B cell (primary cell): ENCODE measurements around the gene CD151. TPM values are rescaled to one million over a fixed set of nuclear protein-coding genes. Genes with fewer than 3 reads are reported as not detected.

ENCODE experiments used
- ATAC-seq: fragments of 200-7000 bp; cut with Tn5 transposase; one replicate; pipeline ENCODE4 v1.10.0; 2021; ENCODE audit warnings: low read depth, mild to moderate bottlenecking, moderate number of reproducible peaks, moderate library complexity
- CTCF ChIA-PET: fragments of 350-600 bp; sonication (Branson Sonifier 250); formaldehyde crosslinking; loops from one replicate; lab custom pipeline; 2021; ENCODE audit warnings: antibody characterized with exemption, inconsistent platforms; lab: Charles Lee
- POLR2A ChIA-PET: fragments of 350-600 bp; sonication (Branson Sonifier 250); formaldehyde crosslinking; loops from one replicate; lab custom pipeline; 2021; ENCODE audit warnings: antibody characterized with exemption; lab: Charles Lee
- DNase-seq: peaks from one replicate; pipeline ENCODE4 v3.0.0; 2013
- H2AFZ ChIP-seq: 2 replicates; pipeline ENCODE4 v1.6.1; 2012; ENCODE audit warnings: mild to moderate bottlenecking, low read depth, low read length; ENCODE audit not compliant: insufficient read depth, poor library complexity, severe bottlenecking
- H3K27ac ChIP-seq, 2 donors: 1 replicate in 1 of 2; 2 replicates in 1 of 2; pipeline ENCODE4 v1.5.1; 2012 to 2013; ENCODE audit warnings: low read length in 2 of 2, mild to moderate bottlenecking in 2 of 2, moderate library complexity in 1 of 2
- H3K27me3 ChIP-seq, 4 experiments: fragments of 200-600 bp in 1 of 4; sonication (generic) in 1 of 4; replicated peaks in 1 of 4; 1 replicate in 2 of 4; 2 replicates in 2 of 4; pipeline versions ENCODE4 v1.6.1 to v1.7.0; 2013 to 2016; ENCODE audit warnings: low read length in 3 of 4, mild to moderate bottlenecking in 2 of 4, mixed read lengths in 1 of 4, moderate library complexity in 1 of 4; ENCODE audit not compliant: insufficient read depth in 4 of 4, control insufficient read depth in 3 of 4; ENCODE audit errors: control extremely low read depth in 1 of 4
- H3K36me3 ChIP-seq, 2 experiments: replicated peaks in 1 of 2; 1 replicate in 1 of 2; 2 replicates in 1 of 2; pipeline versions ENCODE4 v1.6.1 to v1.7.1; 2013; ENCODE audit warnings: low read length in 1 of 2; ENCODE audit not compliant: insufficient read depth in 2 of 2, control insufficient read depth in 1 of 2; ENCODE audit errors: control extremely low read depth in 1 of 2, extremely low read depth in 1 of 2
- H3K4me1 ChIP-seq, 2 donors: fragments of 200-600 bp in 1 of 2; sonication (generic) in 1 of 2; 1 replicate in 1 of 2; 2 replicates in 1 of 2; pipeline versions ENCODE4 v1.5.1 to v1.6.1; 2013 to 2017; ENCODE audit warnings: low read length in 2 of 2; ENCODE audit not compliant: control insufficient read depth in 2 of 2, insufficient read depth in 2 of 2
- H3K4me2 ChIP-seq: replicated peaks from 2 replicates; pipeline ENCODE3; 2012; ENCODE audit warnings: mild to moderate bottlenecking, low read depth, low read length; ENCODE audit not compliant: poor library complexity, severe bottlenecking
- H3K4me3 ChIP-seq, 5 experiments: fragments of 200-600 bp in 1 of 5; sonication (generic) in 1 of 5; 1 replicate in 3 of 5; 2 replicates in 2 of 5; pipeline versions ENCODE4 v1.5.1 to v1.7.0; 2011 to 2016; ENCODE audit warnings: low read length in 4 of 5, mild to moderate bottlenecking in 4 of 5, low read depth in 2 of 5, control low read depth in 1 of 5, moderate library complexity in 1 of 5; ENCODE audit not compliant: insufficient read depth in 1 of 5; ENCODE audit errors: control extremely low read depth in 1 of 5, extremely low read depth in 1 of 5
- H3K79me2 ChIP-seq: fragments of 200-600 bp; sonication (generic); one replicate; pipeline ENCODE4 v1.6.0; 2016; ENCODE audit warnings: low read length; ENCODE audit not compliant: control insufficient read depth, insufficient read depth
- H3K9ac ChIP-seq: fragments of 200-600 bp; sonication (generic); 2 replicates; pipeline ENCODE4 v1.6.1; 2017; ENCODE audit warnings: mild to moderate bottlenecking, low read length, moderate library complexity
- H3K9me3 ChIP-seq, 3 donors: one replicate each; pipeline versions ENCODE4 v1.6.1 to v1.7.1; 2013; ENCODE audit warnings: low read length in 2 of 3; ENCODE audit not compliant: control insufficient read depth in 2 of 3, insufficient read depth in 1 of 3; ENCODE audit errors: control extremely low read depth in 1 of 3
- H4K20me1 ChIP-seq: 2 replicates; pipeline ENCODE4 v1.6.0; 2012; ENCODE audit warnings: mild to moderate bottlenecking, low read length; ENCODE audit not compliant: insufficient read depth, control insufficient read depth, poor library complexity, severe bottlenecking
- H3K27ac Mint-ChIP-seq: one replicate; pipeline ENCODE4 v1.8.0; 2021; ENCODE audit warnings: mixed read lengths
- H3K27me3 Mint-ChIP-seq: one replicate; pipeline ENCODE4 v1.8.0; 2021; ENCODE audit warnings: mixed read lengths
- H3K4me1 Mint-ChIP-seq: one replicate; pipeline ENCODE4 v1.8.0; 2021; ENCODE audit warnings: mixed read lengths
- H3K4me3 Mint-ChIP-seq: one replicate; pipeline ENCODE4 v1.8.0; 2021; ENCODE audit warnings: mixed read lengths
- H3K9me3 Mint-ChIP-seq: one replicate; pipeline ENCODE4 v1.8.0; 2022; ENCODE audit warnings: mixed read lengths; ENCODE audit not compliant: insufficient read depth
- EZH2 ChIP-seq: IDR thresholded peaks from 2 replicates; pipeline ENCODE4 v1.6.1; 2012; ENCODE audit warnings: borderline replicate concordance, low read depth, mild to moderate bottlenecking, moderate library complexity, low read length; ENCODE audit not compliant: insufficient read depth, poor library complexity, severe bottlenecking
- WGBS: methylation state at CpG from one replicate; pipeline ENCODE4 v1.1.5; 2013; ENCODE audit warnings: missing lambda C conversion rate; ENCODE audit not compliant: insufficient coverage; 5-methylcytosine and 5-hydroxymethylcytosine counted together
- intact Hi-C: fragments of 100-400 bp; cut with micrococcal nuclease; formaldehyde crosslinking; loops from one replicate; pipeline ENCODE4 v1.10.0; 2022
- polyA plus RNA-seq: library from polyadenylated mRNA; depleted of rRNA; stranded (reverse); fragments of >200 nt; gene quantifications from 2 replicates; pipeline ENCODE4 v1.2.3, GENCODE V29; 2012
- total RNA-seq, 2 donors: library from RNA; stranded (reverse); fragments of 120-200 nt in 1 of 2; gene quantifications; 1 replicate in 1 of 2; 2 replicates in 1 of 2; pipeline versions ENCODE4 v1.2.3 to v1.2.4, GENCODE V29; 2013 to 2022
- TF ChIP-seq, protein P1 (sequence below): fragments of 200-600 bp; IDR thresholded peaks from one replicate; pipeline ENCODE4 v1.8.0; 2022; ENCODE audit warnings: antibody characterized with exemption, mild to moderate bottlenecking

The CD151 gene
- total and polyA plus RNA-seq, 2 donors (not counting 1 experiment from before 2014, with no cell fraction given) = 24.4 to 25.5 TPM

DNA sequence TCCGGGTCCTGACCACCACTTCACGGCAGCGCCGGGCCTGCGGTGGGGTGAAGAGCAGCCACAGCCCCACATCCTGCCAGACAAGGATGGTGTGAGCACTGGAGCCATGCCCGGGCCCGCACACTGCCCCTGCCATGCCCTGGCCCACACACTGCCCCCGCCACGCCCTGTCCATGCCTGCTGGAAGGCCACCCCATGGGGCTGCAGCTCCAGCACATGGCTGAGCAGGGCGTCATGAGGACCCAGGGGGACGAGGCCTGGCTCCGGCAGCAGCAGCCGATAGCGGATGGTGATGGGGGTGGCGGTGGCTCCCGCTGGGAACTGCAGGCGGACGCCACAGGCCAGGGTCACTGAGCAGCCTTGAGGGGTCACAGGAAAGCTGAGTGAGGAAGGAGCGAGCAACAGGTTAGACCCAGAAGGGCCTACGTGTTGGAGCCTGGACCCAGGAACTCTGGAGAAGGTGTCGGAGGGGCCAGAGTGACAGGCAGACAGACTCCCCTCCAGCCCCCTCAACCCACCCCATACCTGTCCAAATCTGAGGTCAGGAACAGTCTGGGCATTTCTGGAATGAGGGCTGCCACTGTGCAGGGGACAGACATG lies 30.6 kb upstream of the CD151 start:
- CTCF ChIA-PET = interaction anchor here (1.1 kb wide), 1 partner anchor 80 kb away, joined by 3 read pairs; no protein-coding TSS in a partner anchor
- POLR2A ChIA-PET = interaction anchor here (0.5 kb wide), 1 partner anchor 61 kb away, joined by 4 read pairs; no protein-coding TSS in a partner anchor

More for the DNA sequence above, 30.6 kb upstream of the CD151 start:
- 97% methylated on average over 21 of the region's 21 CpGs for WGBS
- H3K27ac Mint-ChIP-seq = no peak overlapping the region
- H3K4me3 ChIP-seq = no peak overlapping the region
- H3K79me2 ChIP-seq = peaks cover 59% of the 10 kb centered on the region
- H3K27ac ChIP-seq = no peak overlapping the region
- no peaks in the 10 kb centered on the region for H3K9me3 ChIP-seq
- DNase-seq = no peak
- H3K27me3 Mint-ChIP-seq = no peaks in the 10 kb centered on the region
- H2AFZ ChIP-seq = no peak overlapping the region
- no peak overlapping the region for H3K9ac ChIP-seq
- H4K20me1 ChIP-seq = peaks cover 46% of the 10 kb centered on the region
- H3K4me2 ChIP-seq = no peak overlapping the region
- peaks cover 12% of the 10 kb centered on the region for H3K4me1 Mint-ChIP-seq
- H3K9me3 Mint-ChIP-seq = no peaks in the 10 kb centered on the region
- H3K27me3 ChIP-seq = no peaks in the 10 kb centered on the region
- intact Hi-C loops = no loop called here
- ATAC-seq = no peak
- H3K4me1 ChIP-seq = peaks cover 10 to 33% of the 10 kb centered on the region in 2 donors
- TF ChIP-seq EZH2 = no peak
- TF ChIP-seq, protein P1, sequence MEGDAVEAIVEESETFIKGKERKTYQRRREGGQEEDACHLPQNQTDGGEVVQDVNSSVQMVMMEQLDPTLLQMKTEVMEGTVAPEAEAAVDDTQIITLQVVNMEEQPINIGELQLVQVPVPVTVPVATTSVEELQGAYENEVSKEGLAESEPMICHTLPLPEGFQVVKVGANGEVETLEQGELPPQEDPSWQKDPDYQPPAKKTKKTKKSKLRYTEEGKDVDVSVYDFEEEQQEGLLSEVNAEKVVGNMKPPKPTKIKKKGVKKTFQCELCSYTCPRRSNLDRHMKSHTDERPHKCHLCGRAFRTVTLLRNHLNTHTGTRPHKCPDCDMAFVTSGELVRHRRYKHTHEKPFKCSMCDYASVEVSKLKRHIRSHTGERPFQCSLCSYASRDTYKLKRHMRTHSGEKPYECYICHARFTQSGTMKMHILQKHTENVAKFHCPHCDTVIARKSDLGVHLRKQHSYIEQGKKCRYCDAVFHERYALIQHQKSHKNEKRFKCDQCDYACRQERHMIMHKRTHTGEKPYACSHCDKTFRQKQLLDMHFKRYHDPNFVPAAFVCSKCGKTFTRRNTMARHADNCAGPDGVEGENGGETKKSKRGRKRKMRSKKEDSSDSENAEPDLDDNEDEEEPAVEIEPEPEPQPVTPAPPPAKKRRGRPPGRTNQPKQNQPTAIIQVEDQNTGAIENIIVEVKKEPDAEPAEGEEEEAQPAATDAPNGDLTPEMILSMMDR = no peak
- H3K4me3 Mint-ChIP-seq = peak overlapping the region; percentile 7
- H3K36me3 ChIP-seq = peaks cover 0 to 9% of the 10 kb centered on the region in 2 experiments
